Measurements from ENCODE around the gene ST3GAL6. TPM values are rescaled to one million over a fixed set of nuclear protein-coding genes. Genes with fewer than 3 reads are reported as not detected.
A peak's percentile ranks its signal among the peaks of the same experiment; 100 is the strongest.

The ST3GAL6 gene
- total RNA-seq, 4 donors from 2014 or later: 1.6 to 6.6 (median 2.5) TPM

- peak overlapping the region in 1 of 4 donors; percentile 18 for H3K4me3 ChIP-seq
- no peaks in the 10 kb centered on the region for H3K36me3 ChIP-seq
- no peak for DNase-seq
- H3K4me1 ChIP-seq: no peaks in the 10 kb centered on the region
- no peaks in the 10 kb centered on the region for H3K27me3 ChIP-seq
- no peaks in the 10 kb centered on the region for H3K9me3 ChIP-seq
- H3K27ac ChIP-seq: peak overlapping the region in 1 of 4 donors; percentile 11
- no peak for TF ChIP-seq POLR2A (IDR thresholded peaks at IDR 0.05)
- TF ChIP-seq, protein P1, sequence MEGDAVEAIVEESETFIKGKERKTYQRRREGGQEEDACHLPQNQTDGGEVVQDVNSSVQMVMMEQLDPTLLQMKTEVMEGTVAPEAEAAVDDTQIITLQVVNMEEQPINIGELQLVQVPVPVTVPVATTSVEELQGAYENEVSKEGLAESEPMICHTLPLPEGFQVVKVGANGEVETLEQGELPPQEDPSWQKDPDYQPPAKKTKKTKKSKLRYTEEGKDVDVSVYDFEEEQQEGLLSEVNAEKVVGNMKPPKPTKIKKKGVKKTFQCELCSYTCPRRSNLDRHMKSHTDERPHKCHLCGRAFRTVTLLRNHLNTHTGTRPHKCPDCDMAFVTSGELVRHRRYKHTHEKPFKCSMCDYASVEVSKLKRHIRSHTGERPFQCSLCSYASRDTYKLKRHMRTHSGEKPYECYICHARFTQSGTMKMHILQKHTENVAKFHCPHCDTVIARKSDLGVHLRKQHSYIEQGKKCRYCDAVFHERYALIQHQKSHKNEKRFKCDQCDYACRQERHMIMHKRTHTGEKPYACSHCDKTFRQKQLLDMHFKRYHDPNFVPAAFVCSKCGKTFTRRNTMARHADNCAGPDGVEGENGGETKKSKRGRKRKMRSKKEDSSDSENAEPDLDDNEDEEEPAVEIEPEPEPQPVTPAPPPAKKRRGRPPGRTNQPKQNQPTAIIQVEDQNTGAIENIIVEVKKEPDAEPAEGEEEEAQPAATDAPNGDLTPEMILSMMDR (IDR thresholded peaks at IDR 0.05): no peak
Measured at GRCh38 chr3:98763819-98764418, 779 bp downstream of the ST3GAL6 start.

GRCh38 chr3:98764472-98764884 lies 1.3 kb downstream of the ST3GAL6 start:
- Histone ChIP-seq H3K9me3 (no peaks in the 10 kb centered on the region), H3K4me3 (peak overlapping the region in 1 of 4 donors; percentile 18), H3K36me3 (no peaks in the 10 kb centered on the region), H3K27ac (no peak overlapping the region), H3K4me1 (no peaks in the 10 kb centered on the region), H3K27me3 (no peaks in the 10 kb centered on the region)
- TF ChIP-seq, protein P1 (IDR thresholded peaks at IDR 0.05): no peak
- DNase-seq: no peak

DNA sequence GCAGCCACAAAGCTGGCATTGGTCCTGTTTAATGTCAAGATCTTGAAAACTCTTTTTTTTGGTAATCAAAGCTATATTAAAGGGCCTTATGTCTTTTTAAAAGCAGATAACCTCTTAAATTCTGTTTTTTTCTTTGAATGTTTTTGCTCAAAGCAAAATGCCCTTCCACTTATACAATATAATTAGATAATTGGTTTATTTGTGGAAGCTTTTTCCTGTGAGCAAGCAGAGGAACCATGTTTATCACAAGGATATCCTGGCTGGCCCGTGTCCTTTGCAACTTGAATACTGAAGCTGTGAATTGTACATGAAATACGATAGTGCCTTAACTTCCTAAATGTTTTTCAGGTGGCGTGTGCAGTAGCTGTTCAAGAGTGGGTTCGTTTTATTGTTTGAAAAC lies 2.6 kb downstream of the ST3GAL6 start:
- Histone ChIP-seq H3K36me3 (no peaks in the 10 kb centered on the region), H3K4me1 (no peaks in the 10 kb centered on the region), H3K27ac (no peak overlapping the region), H3K9me3 (no peaks in the 10 kb centered on the region), H3K4me3 (no peak overlapping the region), H3K27me3 (no peaks in the 10 kb centered on the region)
- DNase-seq: no peak
- TF ChIP-seq POLR2A (IDR thresholded peaks at IDR 0.05): no peak
- TF ChIP-seq, protein P1 (IDR thresholded peaks at IDR 0.05): no peak

- Histone ChIP-seq H3K4me1 (no peaks in the 10 kb centered on the region), H3K36me3 (no peaks in the 10 kb centered on the region), H3K4me3 (no peak overlapping the region), H3K27me3 (no peaks in the 10 kb centered on the region), H3K9me3 (no peaks in the 10 kb centered on the region), H3K27ac (no peak overlapping the region)
- DNase-seq: no peak
- no peak for TF ChIP-seq POLR2A (IDR thresholded peaks at IDR 0.05)
- TF ChIP-seq, protein P1 (IDR thresholded peaks at IDR 0.05): no peak
Measured at GRCh38 chr3:98766924-98767323, 3.8 kb downstream of the ST3GAL6 start.

- Histone ChIP-seq H3K4me3 (no peak overlapping the region), H3K9me3 (no peaks in the 10 kb centered on the region), H3K27me3 (no peaks in the 10 kb centered on the region), H3K36me3 (no peaks in the 10 kb centered on the region), H3K4me1 (no peaks in the 10 kb centered on the region), H3K27ac (no peak overlapping the region)
- DNase-seq: no peak
- TF ChIP-seq POLR2A (IDR thresholded peaks at IDR 0.05): no peak
- TF ChIP-seq, protein P1 (IDR thresholded peaks at IDR 0.05): no peak
Measured at GRCh38 chr3:98768961-98769360, 5.8 kb downstream of the ST3GAL6 start.

DNA sequence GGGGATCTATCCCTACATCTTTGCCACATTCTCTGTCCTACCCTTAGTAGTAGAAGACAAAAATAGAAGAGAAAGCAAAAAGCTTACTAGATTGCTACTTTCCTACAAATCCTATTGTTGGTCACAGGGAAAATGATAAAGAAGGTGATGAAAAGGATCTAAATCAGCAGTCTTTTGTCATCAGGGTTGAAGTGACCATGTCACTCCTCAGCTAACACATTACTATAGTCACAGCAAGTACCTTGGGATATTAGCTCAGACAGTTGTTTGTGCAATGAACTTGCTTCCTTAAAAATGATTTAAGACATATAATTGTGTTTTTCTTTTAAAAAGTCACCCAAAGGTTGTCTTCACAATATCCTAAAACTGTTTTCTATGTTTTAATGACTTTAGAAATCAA lies 6.3 kb downstream of the ST3GAL6 start:
- no peak overlapping the region for H3K4me3 ChIP-seq
- no peaks in the 10 kb centered on the region for H3K36me3 ChIP-seq
- no peak overlapping the region for H3K27ac ChIP-seq
- DNase-seq: no peak
- TF ChIP-seq, protein P1 (IDR thresholded peaks at IDR 0.05): no peak
- TF ChIP-seq POLR2A (IDR thresholded peaks at IDR 0.05): no peak
- H3K27me3 ChIP-seq: no peaks in the 10 kb centered on the region
- H3K9me3 ChIP-seq: no peaks in the 10 kb centered on the region
- H3K4me1 ChIP-seq: no peaks in the 10 kb centered on the region

Data from Peyer's patch (tissue), 4 donors.